ENCODE results near the gene NKAPL. TPM values are rescaled to one million over a fixed set of nuclear protein-coding genes. Genes with fewer than 3 reads are reported as not detected.

Gene NKAPL
- total and polyA plus RNA-seq, 2 of the 13 experiments (the other 11 are each of a cell fraction or from before 2014, with no cell fraction given): not detected

DNA sequence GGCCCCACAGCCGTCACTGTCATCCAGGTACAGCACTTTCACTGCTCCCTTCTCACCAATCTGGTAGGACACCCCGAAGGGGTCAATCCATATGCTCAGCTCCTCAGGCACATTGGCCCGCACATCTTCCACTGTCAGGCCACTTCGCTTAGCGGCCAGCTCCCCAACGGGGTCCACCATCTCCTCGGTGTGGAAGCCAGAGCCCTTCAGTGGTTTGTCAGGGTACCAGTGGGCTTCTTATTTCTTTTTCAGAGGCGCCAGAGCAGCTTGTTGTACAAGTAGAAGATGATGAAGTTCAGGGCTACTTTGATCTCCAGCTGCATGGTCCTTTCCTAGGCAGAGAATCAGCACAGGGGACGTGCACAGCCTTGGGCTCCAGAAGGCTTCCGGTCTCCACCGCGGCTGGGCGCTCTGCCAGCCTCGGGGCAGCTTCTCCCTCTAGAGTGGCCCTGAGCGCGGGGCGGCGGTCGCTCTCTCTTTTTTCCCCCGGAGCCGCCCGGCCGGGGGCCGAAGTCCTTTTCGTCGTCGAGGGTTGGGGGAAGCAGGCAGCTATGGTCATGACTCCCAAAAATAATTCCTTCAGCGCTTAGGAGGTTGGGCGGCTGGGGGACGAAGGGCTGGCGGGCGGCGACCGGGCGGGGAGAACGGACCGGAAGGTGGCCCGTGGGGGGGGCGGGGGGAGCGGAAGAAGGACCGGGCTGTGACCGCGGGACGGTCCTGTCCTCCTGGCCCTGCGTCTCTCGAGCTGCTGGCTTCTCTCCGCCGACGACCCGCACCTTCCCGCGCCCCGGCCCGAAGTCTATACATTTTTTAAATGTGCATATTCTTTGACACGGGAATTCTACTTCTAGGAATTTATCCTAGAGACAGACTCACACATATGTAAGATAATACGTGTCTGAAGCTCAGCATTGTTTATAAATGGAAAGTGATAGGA lies 40.5 kb upstream of the NKAPL start (continued):
- TF ChIP-seq, protein P1, sequence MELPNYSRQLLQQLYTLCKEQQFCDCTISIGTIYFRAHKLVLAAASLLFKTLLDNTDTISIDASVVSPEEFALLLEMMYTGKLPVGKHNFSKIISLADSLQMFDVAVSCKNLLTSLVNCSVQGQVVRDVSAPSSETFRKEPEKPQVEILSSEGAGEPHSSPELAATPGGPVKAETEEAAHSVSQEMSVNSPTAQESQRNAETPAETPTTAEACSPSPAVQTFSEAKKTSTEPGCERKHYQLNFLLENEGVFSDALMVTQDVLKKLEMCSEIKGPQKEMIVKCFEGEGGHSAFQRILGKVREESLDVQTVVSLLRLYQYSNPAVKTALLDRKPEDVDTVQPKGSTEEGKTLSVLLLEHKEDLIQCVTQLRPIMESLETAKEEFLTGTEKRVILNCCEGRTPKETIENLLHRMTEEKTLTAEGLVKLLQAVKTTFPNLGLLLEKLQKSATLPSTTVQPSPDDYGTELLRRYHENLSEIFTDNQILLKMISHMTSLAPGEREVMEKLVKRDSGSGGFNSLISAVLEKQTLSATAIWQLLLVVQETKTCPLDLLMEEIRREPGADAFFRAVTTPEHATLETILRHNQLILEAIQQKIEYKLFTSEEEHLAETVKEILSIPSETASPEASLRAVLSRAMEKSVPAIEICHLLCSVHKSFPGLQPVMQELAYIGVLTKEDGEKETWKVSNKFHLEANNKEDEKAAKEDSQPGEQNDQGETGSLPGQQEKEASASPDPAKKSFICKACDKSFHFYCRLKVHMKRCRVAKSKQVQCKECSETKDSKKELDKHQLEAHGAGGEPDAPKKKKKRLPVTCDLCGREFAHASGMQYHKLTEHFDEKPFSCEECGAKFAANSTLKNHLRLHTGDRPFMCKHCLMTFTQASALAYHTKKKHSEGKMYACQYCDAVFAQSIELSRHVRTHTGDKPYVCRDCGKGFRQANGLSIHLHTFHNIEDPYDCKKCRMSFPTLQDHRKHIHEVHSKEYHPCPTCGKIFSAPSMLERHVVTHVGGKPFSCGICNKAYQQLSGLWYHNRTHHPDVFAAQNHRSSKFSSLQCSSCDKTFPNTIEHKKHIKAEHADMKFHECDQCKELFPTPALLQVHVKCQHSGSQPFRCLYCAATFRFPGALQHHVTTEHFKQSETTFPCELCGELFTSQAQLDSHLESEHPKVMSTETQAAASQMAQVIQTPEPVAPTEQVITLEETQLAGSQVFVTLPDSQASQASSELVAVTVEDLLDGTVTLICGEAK (IDR thresholded peaks at IDR 0.05): peak; percentile 32
- TF ChIP-seq, protein P1 (CRISPR knock-in tag; IDR thresholded peaks at IDR 0.05): peak; percentile 9; the same call in 1 of the 2 replicates
- TF ChIP-seq MTF1 (CRISPR knock-in tag; IDR thresholded peaks at IDR 0.05): peak; percentile 69; the same call in 1 of the 2 replicates
- TF ChIP-seq TRIM24 (CRISPR knock-in tag; IDR thresholded peaks at IDR 0.05): no peak
- TF ChIP-seq, protein P2, sequence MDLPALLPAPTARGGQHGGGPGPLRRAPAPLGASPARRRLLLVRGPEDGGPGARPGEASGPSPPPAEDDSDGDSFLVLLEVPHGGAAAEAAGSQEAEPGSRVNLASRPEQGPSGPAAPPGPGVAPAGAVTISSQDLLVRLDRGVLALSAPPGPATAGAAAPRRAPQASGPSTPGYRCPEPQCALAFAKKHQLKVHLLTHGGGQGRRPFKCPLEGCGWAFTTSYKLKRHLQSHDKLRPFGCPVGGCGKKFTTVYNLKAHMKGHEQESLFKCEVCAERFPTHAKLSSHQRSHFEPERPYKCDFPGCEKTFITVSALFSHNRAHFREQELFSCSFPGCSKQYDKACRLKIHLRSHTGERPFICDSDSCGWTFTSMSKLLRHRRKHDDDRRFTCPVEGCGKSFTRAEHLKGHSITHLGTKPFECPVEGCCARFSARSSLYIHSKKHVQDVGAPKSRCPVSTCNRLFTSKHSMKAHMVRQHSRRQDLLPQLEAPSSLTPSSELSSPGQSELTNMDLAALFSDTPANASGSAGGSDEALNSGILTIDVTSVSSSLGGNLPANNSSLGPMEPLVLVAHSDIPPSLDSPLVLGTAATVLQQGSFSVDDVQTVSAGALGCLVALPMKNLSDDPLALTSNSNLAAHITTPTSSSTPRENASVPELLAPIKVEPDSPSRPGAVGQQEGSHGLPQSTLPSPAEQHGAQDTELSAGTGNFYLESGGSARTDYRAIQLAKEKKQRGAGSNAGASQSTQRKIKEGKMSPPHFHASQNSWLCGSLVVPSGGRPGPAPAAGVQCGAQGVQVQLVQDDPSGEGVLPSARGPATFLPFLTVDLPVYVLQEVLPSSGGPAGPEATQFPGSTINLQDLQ (CRISPR knock-in tag; IDR thresholded peaks at IDR 0.05): peak; percentile 69; the same call in 1 of the 2 replicates
- no peak for TF ChIP-seq MZF1 (CRISPR knock-in tag; IDR thresholded peaks at IDR 0.05; ENCODE audit: borderline replicate concordance)
- peak; percentile 57; the same call in 1 of the 2 replicates for TF ChIP-seq ZNF605 (CRISPR knock-in tag; IDR thresholded peaks at IDR 0.05)
- no peak for TF ChIP-seq ZNF124 (CRISPR knock-in tag; IDR thresholded peaks at IDR 0.05)
- no peak for TF ChIP-seq ZNF720 (CRISPR knock-in tag; IDR thresholded peaks at IDR 0.05)
- no peak for TF ChIP-seq KAT7 (CRISPR knock-in tag; IDR thresholded peaks at IDR 0.05; ENCODE audit: borderline replicate concordance)
- no peak for TF ChIP-seq RFXANK (CRISPR knock-in tag; IDR thresholded peaks at IDR 0.05)
- no peak for TF ChIP-seq TCF7L2 (IDR thresholded peaks at IDR 0.05; ENCODE audit: low read depth, low read length)
- TF ChIP-seq, protein P3, sequence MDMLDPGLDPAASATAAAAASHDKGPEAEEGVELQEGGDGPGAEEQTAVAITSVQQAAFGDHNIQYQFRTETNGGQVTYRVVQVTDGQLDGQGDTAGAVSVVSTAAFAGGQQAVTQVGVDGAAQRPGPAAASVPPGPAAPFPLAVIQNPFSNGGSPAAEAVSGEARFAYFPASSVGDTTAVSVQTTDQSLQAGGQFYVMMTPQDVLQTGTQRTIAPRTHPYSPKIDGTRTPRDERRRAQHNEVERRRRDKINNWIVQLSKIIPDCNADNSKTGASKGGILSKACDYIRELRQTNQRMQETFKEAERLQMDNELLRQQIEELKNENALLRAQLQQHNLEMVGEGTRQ (IDR thresholded peaks at IDR 0.05; ENCODE audit: low read depth, low read length): no peak
- TF ChIP-seq, protein P3 (CRISPR knock-in tag; IDR thresholded peaks at IDR 0.05; ENCODE audit: borderline replicate concordance): no peak
- peak; percentile 76 for TF ChIP-seq U2AF1 (optimal IDR thresholded peaks at IDR 0.05; ENCODE audit: low read depth, low read length)
- peak; percentile 55; the same call in 1 of the 2 replicates for TF ChIP-seq HOXA5 (CRISPR knock-in tag; IDR thresholded peaks at IDR 0.05)

Data from HepG2 (cell line).